Chondrocyte (in vitro differentiated cells): ENCODE measurements around the gene LCK. TPM values are rescaled to one million over a fixed set of nuclear protein-coding genes. Genes with fewer than 3 reads are reported as not detected.
A peak's percentile ranks its signal among the peaks of the same experiment; 100 is the strongest.

Source experiments
- DNase-seq: peaks from one replicate; pipeline ENCODE4 v3.0.0; 2021; ENCODE audit warnings: mixed read lengths, low spot score
- H3K27ac Mint-ChIP-seq: one replicate; pipeline ENCODE4 v1.8.0; 2021; ENCODE audit warnings: mild to moderate bottlenecking, moderate library complexity, mixed read lengths; ENCODE audit not compliant: unreplicated experiment
- H3K27me3 Mint-ChIP-seq: 2 replicates; pipeline ENCODE4 v1.8.0; 2021; ENCODE audit warnings: low read depth, mixed read lengths
- H3K36me3 Mint-ChIP-seq: 2 replicates; pipeline ENCODE4 v1.8.0; 2021; ENCODE audit warnings: low read depth, mixed read lengths
- H3K4me1 Mint-ChIP-seq: 2 replicates; pipeline ENCODE4 v1.8.0; 2021; ENCODE audit warnings: low read depth, mild to moderate bottlenecking, mixed read lengths
- H3K4me3 Mint-ChIP-seq: one replicate; pipeline ENCODE4 v1.8.0; 2021; ENCODE audit warnings: mild to moderate bottlenecking, moderate library complexity, mixed read lengths; ENCODE audit not compliant: unreplicated experiment
- H3K9me3 Mint-ChIP-seq: 2 replicates; pipeline ENCODE4 v1.8.0; 2021; ENCODE audit warnings: low read depth, mixed read lengths
- CTCF ChIP-seq: fragments of 200-600 bp; sonication (generic); IDR thresholded peaks from 2 replicates; pipeline ENCODE4 v1.5.0; 2021; ENCODE audit warnings: antibody characterized with exemption, mild to moderate bottlenecking, moderate library complexity
- total RNA-seq: library from RNA; stranded (reverse); gene quantifications from 3 replicates; pipeline ENCODE4 v1.2.1, GENCODE V29; 2021

LCK gene
- total RNA-seq, 1 donor from 2014 or later = not detected

DNA sequence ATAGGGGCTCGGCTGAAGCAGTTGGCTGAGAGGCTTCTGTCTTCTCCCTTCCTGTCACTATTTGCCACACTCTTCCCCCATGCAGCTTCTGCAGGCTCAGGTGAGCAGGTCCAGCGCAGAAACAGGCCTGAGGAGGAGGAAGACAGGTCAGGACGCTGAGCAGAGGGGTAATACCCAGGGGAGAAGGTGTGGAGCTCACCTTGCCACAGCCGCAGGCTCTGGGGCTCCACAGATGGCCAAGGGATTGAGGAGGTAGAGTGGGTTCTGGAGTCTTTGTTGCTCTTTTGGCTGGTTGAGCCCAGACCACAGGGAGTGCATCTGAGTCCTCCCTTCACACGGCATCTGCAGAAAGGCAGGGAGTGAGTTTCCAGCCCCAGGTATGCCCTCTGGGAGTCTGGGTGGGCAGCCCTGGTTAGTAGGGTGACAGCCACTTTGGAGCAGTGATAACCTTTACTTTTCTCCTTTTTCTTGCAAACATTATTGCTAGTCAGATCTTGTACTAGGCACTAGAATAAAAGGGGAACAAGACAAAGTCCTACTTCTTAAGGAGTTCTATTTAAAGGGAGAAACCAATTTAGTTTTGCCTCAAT is 19.1 kb upstream of the LCK start:
- Mint-ChIP-seq H3K27ac (no peak overlapping the region), H3K4me3 (no peak overlapping the region), H3K9me3 (no peaks in the 10 kb centered on the region), H3K4me1 (peaks cover 8% of the 10 kb centered on the region), H3K36me3 (peaks cover 26% of the 10 kb centered on the region), H3K27me3 (no peaks in the 10 kb centered on the region)
- no peak for TF ChIP-seq CTCF
- DNase-seq = no peak

DNA sequence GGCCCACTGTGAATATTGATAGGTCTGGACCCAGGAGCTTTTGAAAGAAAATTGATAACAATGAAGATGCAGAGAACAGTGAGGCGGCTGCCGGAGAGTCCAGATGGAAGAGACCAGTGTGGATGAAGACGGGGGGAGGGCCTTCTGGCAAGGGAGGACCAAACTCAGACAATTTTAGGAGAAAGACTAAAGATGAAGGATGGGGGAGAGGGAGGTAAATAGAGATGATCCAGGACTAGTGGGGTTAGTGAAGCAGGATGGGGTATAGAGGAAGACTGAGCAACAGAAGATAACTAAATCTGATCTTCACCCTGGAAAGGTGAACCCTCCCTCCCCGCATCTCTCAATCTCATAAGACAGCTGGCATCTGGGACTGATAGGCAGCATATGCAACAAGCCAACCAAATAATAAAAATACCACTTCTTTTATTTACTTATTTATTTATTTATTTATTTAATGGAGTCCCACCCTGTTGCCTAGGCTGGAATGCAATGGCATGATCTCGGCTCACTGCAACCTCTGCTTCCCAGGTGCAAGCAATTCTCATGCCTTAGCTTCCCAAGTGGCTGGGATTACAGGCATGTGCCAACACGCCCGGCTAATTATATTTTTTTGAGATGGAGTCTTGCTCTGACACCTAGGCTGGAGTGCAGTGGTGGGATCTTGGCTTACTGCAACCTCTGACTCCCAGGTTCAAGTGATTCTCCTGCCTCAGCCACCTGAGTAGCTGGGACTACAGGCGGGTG is 18.3 kb upstream of the LCK start:
- Mint-ChIP-seq H3K4me3 (no peak overlapping the region), H3K27ac (peak overlapping the region; percentile 66), H3K36me3 (peaks cover 21% of the 10 kb centered on the region), H3K4me1 (peaks cover 8% of the 10 kb centered on the region), H3K27me3 (no peaks in the 10 kb centered on the region), H3K9me3 (no peaks in the 10 kb centered on the region)
- DNase-seq = no peak
- no peak for TF ChIP-seq CTCF

DNA sequence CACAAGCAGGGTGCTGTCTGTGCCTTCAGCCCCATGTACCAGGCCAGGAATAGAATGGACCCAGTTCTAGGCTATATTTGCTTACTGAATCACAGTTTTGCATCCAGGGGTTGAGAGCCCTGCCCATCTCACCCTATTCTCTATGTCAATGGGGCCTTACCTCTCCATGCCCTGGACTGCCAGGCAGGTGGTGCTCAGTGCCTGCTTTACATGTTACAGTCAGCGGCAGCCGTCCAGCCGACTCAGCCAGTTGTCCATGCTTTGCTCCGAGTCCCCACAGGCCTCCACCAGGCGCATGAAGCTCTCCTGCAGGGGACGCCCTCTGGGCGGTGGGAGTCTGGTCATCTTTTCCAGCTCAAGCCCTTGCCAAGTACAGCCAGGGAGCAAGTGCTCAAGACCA is 16.3 kb upstream of the LCK start:
- Mint-ChIP-seq H3K36me3 (peaks cover 8% of the 10 kb centered on the region), H3K9me3 (no peaks in the 10 kb centered on the region), H3K4me3 (no peak overlapping the region), H3K4me1 (peaks cover 12% of the 10 kb centered on the region), H3K27me3 (no peaks in the 10 kb centered on the region), H3K27ac (peak overlapping the region; percentile 17)
- TF ChIP-seq CTCF = no peak
- no peak for DNase-seq

DNA sequence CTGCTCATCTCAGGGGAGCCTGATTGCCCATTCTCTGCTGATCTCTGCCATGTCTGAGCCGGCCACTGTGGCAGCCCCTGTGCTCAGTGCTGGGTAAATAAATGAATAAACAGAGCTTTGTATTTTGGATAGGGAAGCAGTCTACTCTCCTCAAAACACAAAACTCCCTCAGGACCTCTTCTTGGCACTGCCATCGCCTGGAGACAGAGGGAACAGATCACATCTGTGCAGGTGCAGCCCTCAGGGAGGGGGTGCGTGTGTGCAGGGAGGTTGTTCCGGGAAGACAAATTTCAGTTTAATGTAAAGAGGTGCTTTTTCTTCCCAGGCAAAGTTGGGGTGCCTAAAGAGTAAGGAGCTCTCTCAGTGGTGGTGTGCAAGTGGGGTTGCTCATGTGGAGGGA is 11.7 kb upstream of the LCK start:
- peaks cover 38% of the 10 kb centered on the region for H3K4me1 Mint-ChIP-seq
- DNase-seq = no peak
- no peaks in the 10 kb centered on the region for H3K27me3 Mint-ChIP-seq
- no peaks in the 10 kb centered on the region for H3K9me3 Mint-ChIP-seq
- H3K36me3 Mint-ChIP-seq = no peaks in the 10 kb centered on the region
- no peak for TF ChIP-seq CTCF
- H3K27ac Mint-ChIP-seq = peak overlapping the region; percentile 28
- peak overlapping the region; percentile 89 for H3K4me3 Mint-ChIP-seq

GRCh38 chr1:32239790-32240139 is 11.3 kb upstream of the LCK start:
- peak overlapping the region; percentile 89 for H3K4me3 Mint-ChIP-seq
- H3K27ac Mint-ChIP-seq = peak overlapping the region; percentile 63
- H3K4me1 Mint-ChIP-seq = peaks cover 38% of the 10 kb centered on the region
- no peak for TF ChIP-seq CTCF
- no peaks in the 10 kb centered on the region for H3K27me3 Mint-ChIP-seq
- H3K36me3 Mint-ChIP-seq = no peaks in the 10 kb centered on the region
- DNase-seq = no peak
- H3K9me3 Mint-ChIP-seq = no peaks in the 10 kb centered on the region
